HG03159 (cell line): ENCODE measurements around the gene TTC21B.

Experiments
- ATAC-seq: cut with Tn5 transposase; IDR thresholded peaks from one replicate; pipeline ENCODE4 v1.9.1; 2021; ENCODE audit warnings: mild to moderate bottlenecking, moderate library complexity; ENCODE audit not compliant: unreplicated experiment

Gene TTC21B

GRCh38 chr2:165840333-165840958, 113.1 kb downstream of the TTC21B start:
- ATAC-seq: no peak

GRCh38 chr2:165839610-165840009, 114.0 kb downstream of the TTC21B start:
- no peak for ATAC-seq

- no peak for ATAC-seq
Observed at GRCh38 chr2:165837122-165837521, 116.5 kb downstream of the TTC21B start.

- no peak for ATAC-seq
Observed at GRCh38 chr2:165835363-165835762, 118.2 kb downstream of the TTC21B start.

- no peak for ATAC-seq
Observed at GRCh38 chr2:165833156-165833555, 120.4 kb downstream of the TTC21B start.

DNA sequence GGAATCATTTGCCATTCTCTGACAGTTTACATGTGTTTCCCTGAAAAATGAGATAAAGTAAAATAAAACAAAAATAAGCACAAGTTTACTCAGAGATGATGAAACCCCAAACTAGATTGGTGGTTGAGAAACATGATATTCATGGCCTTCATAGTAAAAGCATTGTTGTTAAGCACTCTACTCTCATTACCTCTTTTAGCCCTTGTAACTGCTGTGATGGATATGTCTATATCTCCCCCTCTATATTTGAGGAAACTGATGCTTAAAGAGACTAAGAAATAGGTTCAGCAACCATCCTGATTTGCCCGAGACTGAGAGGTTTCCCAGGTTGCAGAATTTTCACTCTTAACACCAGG, 125.7 kb downstream of the TTC21B start:
- no peak for ATAC-seq

- ATAC-seq: peak; percentile 81
Observed at GRCh38 chr2:165827016-165827920, 126.3 kb downstream of the TTC21B start.

- no peak for ATAC-seq
Observed at GRCh38 chr2:165825041-165825440, 128.5 kb downstream of the TTC21B start.
